K562 (cell line): ENCODE results near the gene ACSS1. TPM values are rescaled to one million over a fixed set of nuclear protein-coding genes. Genes with fewer than 3 reads are reported as not detected.

Experiments
- ATAC-seq: fragments of 200-7000 bp; cut with Tn5 transposase; 3 replicates; pipeline ENCODE4 v1.9.1; 2020; ENCODE audit warnings: moderate library complexity
- BruUV-seq: library from RNA; stranded (reverse); fragments of 400-500 nt; replicated peaks from 2 replicates; lab custom pipeline; 2021; lab: Mats Ljungman, UMichigan
- CTCF ChIA-PET: fragments of 300-600 bp; formaldehyde crosslinking; extraction: SDS; loops from one replicate; lab custom pipeline; 2021; ENCODE audit warnings: low intra/inter-chr PET ratio; lab: Yijun Ruan, JAX
- POLR2A ChIA-PET: fragments of 300-600, 350-650 bp; sonication (Branson Sonifier 250); formaldehyde crosslinking; extraction: SDS; loops from one replicate; lab custom pipeline; 2021; ENCODE audit warnings: antibody characterized with exemption, inconsistent platforms; lab: Yijun Ruan, JAX
- DNase-seq, 4 experiments: peaks; one replicate each; pipeline versions ENCODE4 v3.0.0 to v3.0.0-alpha.2; 2011 to 2018; ENCODE audit warnings: low spot score in 3 of 4, mixed read lengths in 3 of 4; ENCODE audit errors: extremely low read depth in 1 of 4
- FAIRE-seq: peaks from 2 replicates; lab custom pipeline; 2011; peaks lifted over from hg19 to GRCh38; lab: Jason Lieb, UNC
- H2AFZ ChIP-seq: 2 replicates; pipeline ENCODE4 v1.6.0; 2011; ENCODE audit warnings: low read depth, low read length, control low read depth, inconsistent platforms
- H3K27ac ChIP-seq: fragments of 200-600 bp; 3 replicates; pipeline ENCODE4 v1.8.0; 2011; ENCODE audit warnings: low read depth, mild to moderate bottlenecking, control low read depth, inconsistent platforms, low read length, moderate library complexity, mixed read lengths; ENCODE audit errors: extremely low read depth
- H3K27me3 ChIP-seq, 2 experiments: fragments of 300-600 bp in 1 of 2; 2 replicates in 1 of 2; 3 replicates in 1 of 2; pipeline versions ENCODE4 v1.6.0 to v1.8.0; 2011; ENCODE audit warnings: inconsistent platforms in 2 of 2, low read length in 2 of 2, mild to moderate bottlenecking in 1 of 2, mixed read lengths in 1 of 2, moderate library complexity in 1 of 2; ENCODE audit not compliant: control insufficient read depth in 2 of 2, insufficient read depth in 2 of 2
- H3K36me3 ChIP-seq: fragments of 300-600 bp; 3 replicates; pipeline ENCODE4 v1.8.0; 2011; ENCODE audit warnings: mild to moderate bottlenecking, low read length, inconsistent platforms; ENCODE audit not compliant: control insufficient read depth, insufficient read depth
- H3K4me1 ChIP-seq, 2 experiments: fragments of 200-600 bp in 1 of 2; replicated peaks in 1 of 2; 2 replicates in 1 of 2; 3 replicates in 1 of 2; pipeline versions ENCODE4 v1.5.1 to v1.8.0; 2011; ENCODE audit warnings: inconsistent platforms in 2 of 2, low read length in 2 of 2, mild to moderate bottlenecking in 1 of 2, mixed read lengths in 1 of 2, moderate library complexity in 1 of 2; ENCODE audit not compliant: control insufficient read depth in 2 of 2, insufficient read depth in 2 of 2
- H3K4me2 ChIP-seq: 2 replicates; pipeline ENCODE4 v1.6.1; 2011; ENCODE audit warnings: low read length, control low read depth, inconsistent platforms, mixed read lengths; ENCODE audit not compliant: insufficient read depth
- H3K4me3 ChIP-seq: fragments of 200-600 bp; sonication (generic), shearing (Covaris generic); 2 replicates; pipeline ENCODE4 v1.5.1; 2016; ENCODE audit warnings: control low read depth, inconsistent platforms
- H3K79me2 ChIP-seq: fragments of 200-600 bp; 3 replicates; pipeline ENCODE4 v1.8.0; 2011; ENCODE audit warnings: low read length, inconsistent platforms; ENCODE audit not compliant: control insufficient read depth, insufficient read depth
- H3K9ac ChIP-seq, 2 experiments: 2 replicates each; pipeline versions ENCODE4 v1.6.0 to v1.6.1; 2011; ENCODE audit warnings: low read depth in 2 of 2, low read length in 2 of 2, control low read depth in 1 of 2, inconsistent platforms in 1 of 2, mild to moderate bottlenecking in 1 of 2, mixed read lengths in 1 of 2; ENCODE audit not compliant: insufficient read depth in 1 of 2
- H3K9me1 ChIP-seq: one replicate; pipeline ENCODE4 v1.6.0; 2011; ENCODE audit warnings: inconsistent platforms, mild to moderate bottlenecking, low read length, moderate library complexity; ENCODE audit not compliant: control insufficient read depth, insufficient read depth
- H3K9me3 ChIP-seq: replicated peaks from 2 replicates; pipeline ENCODE4 v1.5.1; 2011; ENCODE audit warnings: low read depth, low read length, inconsistent platforms; ENCODE audit not compliant: control insufficient read depth, insufficient read depth
- H4K20me1 ChIP-seq: replicated peaks from 2 replicates; pipeline ENCODE4 v1.6.1; 2011; ENCODE audit warnings: low read length, inconsistent platforms, mixed read lengths; ENCODE audit not compliant: control insufficient read depth, insufficient read depth
- BMI1 ChIP-seq: fragments of 150-350 bp; IDR thresholded peaks from 2 replicates; pipeline ENCODE4 v1.6.1; 2014; ENCODE audit warnings: low read length
- CTCFL ChIP-seq: IDR thresholded peaks from 2 replicates; pipeline ENCODE4 v1.6.1; 2011; ENCODE audit warnings: borderline replicate concordance, low read depth, mild to moderate bottlenecking, moderate library complexity, low read length; ENCODE audit not compliant: insufficient read depth, poor library complexity, severe bottlenecking
- HES1 ChIP-seq: fragments of 450-650 bp; IDR thresholded peaks from 2 replicates; pipeline ENCODE4 v1.6.1; 2016; ENCODE audit warnings: low read depth, mild to moderate bottlenecking, moderate library complexity
- KLF6 ChIP-seq: fragments of 250-450 bp; sonication (Bioruptor Pico); IDR thresholded peaks from 2 replicates; pipeline ENCODE4 v1.4.0; 2020; ENCODE audit warnings: mild to moderate bottlenecking, moderate library complexity, borderline replicate concordance
- MITF ChIP-seq: IDR thresholded peaks from 2 replicates; pipeline ENCODE4 v1.6.1; 2014; ENCODE audit warnings: antibody characterized with exemption
- PHF8 ChIP-seq: fragments of 200-600 bp; sonication (generic); IDR thresholded peaks from 2 replicates; pipeline ENCODE4 v1.6.1; 2012; ENCODE audit warnings: mixed run types, mild to moderate bottlenecking, inconsistent platforms, low read length, moderate library complexity, borderline replicate concordance
- SOX6 ChIP-seq: fragments of 450-650 bp; IDR thresholded peaks from 2 replicates; pipeline ENCODE4 v1.6.1; 2014; ENCODE audit warnings: mild to moderate bottlenecking
- TCF15 ChIP-seq: fragments of 250-450 bp; sonication (Bioruptor Pico); IDR thresholded peaks from 2 replicates; pipeline ENCODE4 v1.8.0; 2022; ENCODE audit warnings: moderate library complexity, mild to moderate bottlenecking, inconsistent platforms
- TGIF2 ChIP-seq: sonication (generic); formaldehyde crosslinking; IDR thresholded peaks from 2 replicates; pipeline ENCODE4 v1.8.1; 2022; ENCODE audit warnings: mild to moderate bottlenecking, missing genetic modification reagents, moderate library complexity
- XRCC4 ChIP-seq: IDR thresholded peaks from one replicate; pipeline ENCODE4 v1.6.1; 2011; ENCODE audit not compliant: insufficient read depth, insufficient read length; ENCODE audit errors: extremely low read depth
- XRCC5 ChIP-seq: fragments of 200-400 bp; formaldehyde crosslinking; IDR thresholded peaks from 2 replicates; pipeline ENCODE4 v1.6.1; 2017; ENCODE audit warnings: low read depth, mild to moderate bottlenecking, low read length
- WGBS: fragments of 100-300 bp; shearing (Covaris generic); methylation state at CpG from one replicate; pipeline ENCODE4 v1.1.6; 2016; ENCODE audit warnings: low coverage, mixed read lengths; ENCODE audit not compliant: insufficient coverage; ENCODE audit errors: missing lambda C conversion rate; 5-methylcytosine and 5-hydroxymethylcytosine counted together
- in situ Hi-C: fragments of 300-500 bp; cut with MboI; formaldehyde crosslinking; loops from 4 replicates; pipeline ENCODE4 v1.15.0; 2018; ENCODE audit warnings: inconsistent platforms, mixed read lengths
- intact Hi-C: fragments of 100-400 bp; cut with micrococcal nuclease; formaldehyde crosslinking; loops from 2 replicates; pipeline ENCODE4 v1.14.2; 2022
- polyA plus RNA-seq, 8 experiments: library from polyadenylated mRNA; depleted of rRNA in 4 of 8; stranded (reverse) in 5 of 8; unstranded in 3 of 8; fragments of >200 nt; fragmentation: Nextera tagmentation in 2 of 8; fragmentation: Illumina TruSeq in 1 of 8; extraction: Ambion mirVana in 2 of 8; extraction: Trizol in 1 of 8; gene quantifications; 2 replicates each; pipeline versions ENCODE4 v1.2.1 to v1.2.3, GENCODE V29; 2011 to 2014; ENCODE audit warnings: inconsistent platforms in 1 of 8, missing spikeins in 1 of 8
- total RNA-seq, 7 experiments: library from RNA; depleted of rRNA in 6 of 7; stranded (reverse); fragments of >200 nt in 6 of 7; fragmentation: Illumina TruSeq in 2 of 7; extraction: Trizol in 2 of 7; gene quantifications; 2 replicates each; pipeline versions ENCODE4 v1.2.1 to v1.2.3, GENCODE V29; 2011 to 2021; ENCODE audit warnings: low replicate concordance in 1 of 7
- TF ChIP-seq, protein P1 (sequence below): fragments of 450-650 bp; IDR thresholded peaks from 2 replicates; pipeline ENCODE4 v1.6.1; 2016; ENCODE audit warnings: borderline replicate concordance
- TF ChIP-seq, protein P2 (sequence below), 2 experiments: IDR thresholded peaks; 2 replicates each; pipeline ENCODE4 v1.6.1; 2011; ENCODE audit warnings: borderline replicate concordance in 1 of 2, control low read depth in 1 of 2, low read depth in 1 of 2, low read length in 1 of 2, mild to moderate bottlenecking in 1 of 2, mixed read lengths in 1 of 2, moderate library complexity in 1 of 2; ENCODE audit not compliant: insufficient read depth in 1 of 2, insufficient read length in 1 of 2, poor library complexity in 1 of 2, severe bottlenecking in 1 of 2; ENCODE audit errors: extremely low read depth in 1 of 2

ACSS1 gene
- total and polyA plus RNA-seq, 9 of the 15 experiments (the other 6 are each of a cell fraction or from before 2014, with no cell fraction given), result 0.07 to 2.1 (median 0.27) TPM; not detected in 3

DNA sequence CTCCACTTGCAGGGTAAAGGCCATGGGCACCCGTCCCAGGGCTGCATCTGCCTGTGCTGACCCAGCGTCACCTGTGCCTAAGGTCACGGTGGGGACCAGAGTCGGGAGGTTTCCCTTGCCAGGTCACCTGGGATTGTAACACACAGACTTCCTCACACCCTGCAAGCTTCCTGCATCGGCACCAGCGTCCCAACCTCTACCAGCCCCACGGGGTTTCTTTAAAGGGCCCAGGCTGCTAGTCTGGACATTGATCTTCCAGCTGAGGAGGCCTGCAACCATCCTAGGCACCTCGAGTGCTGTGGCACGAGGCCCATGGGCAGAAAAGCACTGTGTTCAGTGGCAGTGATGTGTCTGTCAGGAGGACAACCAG is 12.6 kb downstream of the ACSS1 start:
- H3K36me3 ChIP-seq, result no peaks in the 10 kb centered on the region
- no peak for ATAC-seq
- H3K9ac ChIP-seq, result no peak overlapping the region
- intact Hi-C loops, result no loop called here
- H3K4me3 ChIP-seq, result no peak overlapping the region
- no TSS peak for BruUV-seq
- 0% methylated on average over 9 of the region's 9 CpGs for WGBS
- H3K4me1 ChIP-seq, result no peaks in the 10 kb centered on the region
- FAIRE-seq, result no peak
- H3K4me2 ChIP-seq, result no peak overlapping the region
- in situ Hi-C loops, result no loop called here
- H3K27me3 ChIP-seq, result peaks cover 5 to 52% of the 10 kb centered on the region in 2 experiments; a peak in 3 of 5 replicates
- H4K20me1 ChIP-seq, result no peaks in the 10 kb centered on the region
- ChIA-PET POLR2A (no interaction called here), CTCF (no interaction called here)
- no peak overlapping the region for H3K27ac ChIP-seq
- H3K9me3 ChIP-seq, result no peaks in the 10 kb centered on the region
- no peaks in the 10 kb centered on the region for H3K9me1 ChIP-seq
- no peaks in the 10 kb centered on the region for H3K79me2 ChIP-seq
- no peak for DNase-seq
- H2AFZ ChIP-seq, result no peak overlapping the region
- no peak for TF ChIP-seq CTCFL
- TF ChIP-seq, protein P1, sequence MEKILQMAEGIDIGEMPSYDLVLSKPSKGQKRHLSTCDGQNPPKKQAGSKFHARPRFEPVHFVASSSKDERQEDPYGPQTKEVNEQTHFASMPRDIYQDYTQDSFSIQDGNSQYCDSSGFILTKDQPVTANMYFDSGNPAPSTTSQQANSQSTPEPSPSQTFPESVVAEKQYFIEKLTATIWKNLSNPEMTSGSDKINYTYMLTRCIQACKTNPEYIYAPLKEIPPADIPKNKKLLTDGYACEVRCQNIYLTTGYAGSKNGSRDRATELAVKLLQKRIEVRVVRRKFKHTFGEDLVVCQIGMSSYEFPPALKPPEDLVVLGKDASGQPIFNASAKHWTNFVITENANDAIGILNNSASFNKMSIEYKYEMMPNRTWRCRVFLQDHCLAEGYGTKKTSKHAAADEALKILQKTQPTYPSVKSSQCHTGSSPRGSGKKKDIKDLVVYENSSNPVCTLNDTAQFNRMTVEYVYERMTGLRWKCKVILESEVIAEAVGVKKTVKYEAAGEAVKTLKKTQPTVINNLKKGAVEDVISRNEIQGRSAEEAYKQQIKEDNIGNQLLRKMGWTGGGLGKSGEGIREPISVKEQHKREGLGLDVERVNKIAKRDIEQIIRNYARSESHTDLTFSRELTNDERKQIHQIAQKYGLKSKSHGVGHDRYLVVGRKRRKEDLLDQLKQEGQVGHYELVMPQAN, result no peak
- no peak for TF ChIP-seq BMI1
- TF ChIP-seq TCF15, result no peak
- no peak for TF ChIP-seq MITF
- no peak for TF ChIP-seq TGIF2 (CRISPR knock-in tag)
- no peak for TF ChIP-seq PHF8
- TF ChIP-seq XRCC5, result no peak
- no peak for TF ChIP-seq HES1
- no peak for TF ChIP-seq XRCC4
- TF ChIP-seq SOX6, result no peak
- TF ChIP-seq, protein P2, sequence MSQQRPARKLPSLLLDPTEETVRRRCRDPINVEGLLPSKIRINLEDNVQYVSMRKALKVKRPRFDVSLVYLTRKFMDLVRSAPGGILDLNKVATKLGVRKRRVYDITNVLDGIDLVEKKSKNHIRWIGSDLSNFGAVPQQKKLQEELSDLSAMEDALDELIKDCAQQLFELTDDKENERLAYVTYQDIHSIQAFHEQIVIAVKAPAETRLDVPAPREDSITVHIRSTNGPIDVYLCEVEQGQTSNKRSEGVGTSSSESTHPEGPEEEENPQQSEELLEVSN (IDR thresholded peaks at IDR 0.05; ENCODE audit: borderline replicate concordance in 1 of 2, extremely low read depth in 1 of 2, insufficient read depth in 1 of 2, insufficient read length in 1 of 2, low read depth in 1 of 2, low read length in 1 of 2, poor library complexity in 1 of 2, severe bottlenecking in 1 of 2), result no peak
- no peak for TF ChIP-seq KLF6 (CRISPR knock-in tag)
